SU-DHL-6 (cell line): Measurements from ENCODE around the gene SH2D3A.
A peak's percentile ranks its signal among the peaks of the same experiment; 100 is the strongest.

Experiments used
- H2AFZ ChIP-seq: fragments of 200-600 bp; sonication (generic); 2 replicates; pipeline ENCODE4 v1.6.1; 2014; ENCODE audit warnings: low read depth, mild to moderate bottlenecking, moderate library complexity, mixed read lengths, antibody characterized with exemption, low read length; ENCODE audit not compliant: severe bottlenecking
- H3F3A ChIP-seq: fragments of 200-600 bp; shearing (Covaris generic); 2 replicates; pipeline ENCODE4 v1.6.0; 2016; ENCODE audit warnings: antibody characterized with exemption, mild to moderate bottlenecking; ENCODE audit not compliant: insufficient read depth
- H3K27ac ChIP-seq: fragments of 200-600 bp; sonication (generic); 2 replicates; pipeline ENCODE4 v1.5.1; 2016; ENCODE audit warnings: low read depth, mild to moderate bottlenecking, low read length, moderate library complexity, mixed read lengths
- H3K27me3 ChIP-seq: fragments of 200-600 bp; sonication (generic), shearing (Covaris generic); 2 replicates; pipeline ENCODE4 v1.6.0; 2014; ENCODE audit warnings: mild to moderate bottlenecking, low read length
- H3K36me3 ChIP-seq: fragments of 200-600 bp; sonication (generic); 2 replicates; pipeline ENCODE4 v1.6.1; 2014; ENCODE audit warnings: mild to moderate bottlenecking, low read length, mixed read lengths
- H3K4me2 ChIP-seq: fragments of 300-600, 200-600 bp; shearing (Covaris generic), sonication (generic); 2 replicates; pipeline ENCODE4 v1.6.0; 2014; ENCODE audit warnings: low read length, low read depth, mild to moderate bottlenecking; ENCODE audit not compliant: poor library complexity, severe bottlenecking
- H3K4me3 ChIP-seq: fragments of 200-600 bp; sonication (generic); 2 replicates; pipeline ENCODE4 v1.5.1; 2014; ENCODE audit warnings: antibody characterized with exemption, low read length, mild to moderate bottlenecking, mixed read lengths; ENCODE audit not compliant: insufficient read depth, poor library complexity, severe bottlenecking
- H3K79me2 ChIP-seq: fragments of 200-600 bp; sonication (generic); 2 replicates; pipeline ENCODE4 v1.6.1; 2014; ENCODE audit warnings: mild to moderate bottlenecking, low read length, moderate library complexity; ENCODE audit not compliant: insufficient read depth
- H3K9ac ChIP-seq: fragments of 200-600 bp; sonication (generic); 2 replicates; pipeline ENCODE4 v1.7.0; 2014; ENCODE audit warnings: mild to moderate bottlenecking, low read length
- H3K9me2 ChIP-seq: fragments of 200-600 bp; sonication (generic); replicated peaks from 2 replicates; pipeline ENCODE4 v1.6.1; 2014; ENCODE audit warnings: low read length; ENCODE audit not compliant: insufficient read depth
- H3K9me3 ChIP-seq: fragments of 200-600 bp; sonication (generic); 2 replicates; pipeline ENCODE4 v1.6.1; 2014; ENCODE audit warnings: low read length, mixed read lengths; ENCODE audit not compliant: insufficient read depth
- H4K20me1 ChIP-seq: fragments of 200-600 bp; sonication (generic); 2 replicates; pipeline ENCODE4 v1.6.1; 2014; ENCODE audit warnings: low read depth, mild to moderate bottlenecking, antibody characterized with exemption, low read length, moderate library complexity, mixed read lengths
- CTCF ChIP-seq: fragments of 200-600 bp; sonication (generic); IDR thresholded peaks from one replicate; pipeline ENCODE4 v1.5.1; 2017; ENCODE audit warnings: antibody characterized with exemption, mild to moderate bottlenecking, low read length, moderate library complexity; ENCODE audit not compliant: insufficient read depth, poor library complexity, severe bottlenecking
- EZH2phosphoT487 ChIP-seq: fragments of 200-600 bp; sonication (generic), shearing (Covaris generic); conservative IDR thresholded peaks from 2 replicates; pipeline ENCODE4 v1.6.1; 2018; ENCODE audit warnings: mild to moderate bottlenecking, antibody characterized with exemption, low read length, moderate library complexity, mixed read lengths

SH2D3A gene

GRCh38 chr19:6774821-6775707, 7.8 kb upstream of the SH2D3A start:
- Histone ChIP-seq H3K27me3 (no peaks in the 10 kb centered on the region), H3K9me2 (no peaks in the 10 kb centered on the region), H4K20me1 (peaks cover 3% of the 10 kb centered on the region; the same call in 1 of the 2 replicates), H3K4me2 (no peak overlapping the region), H3F3A (peaks cover 10% of the 10 kb centered on the region; the same call in 1 of the 2 replicates), H3K79me2 (peaks cover 68% of the 10 kb centered on the region), H2AFZ (no peak overlapping the region), H3K27ac (peak overlapping the region; percentile 11; the same call in 1 of the 2 replicates), H3K9me3 (no peaks in the 10 kb centered on the region), H3K4me3 (no peak overlapping the region), H3K36me3 (no peaks in the 10 kb centered on the region), H3K9ac (no peak overlapping the region)
- no peak for TF ChIP-seq EZH2phosphoT487
- no peak for TF ChIP-seq CTCF

GRCh38 chr19:6773323-6773931, 6.2 kb upstream of the SH2D3A start:
- peaks cover 55% of the 10 kb centered on the region for H3K79me2 ChIP-seq
- H3K27ac ChIP-seq = peak overlapping the region; percentile 90
- peak overlapping the region; percentile 91 for H3K9ac ChIP-seq
- H3F3A ChIP-seq = peaks cover 13% of the 10 kb centered on the region
- no peaks in the 10 kb centered on the region for H3K9me2 ChIP-seq
- H2AFZ ChIP-seq = no peak overlapping the region
- H3K27me3 ChIP-seq = no peaks in the 10 kb centered on the region
- peak overlapping the region; percentile 91 for H3K4me3 ChIP-seq
- H4K20me1 ChIP-seq = peaks cover 3% of the 10 kb centered on the region; the same call in 1 of the 2 replicates
- H3K36me3 ChIP-seq = no peaks in the 10 kb centered on the region
- no peaks in the 10 kb centered on the region for H3K9me3 ChIP-seq
- TF ChIP-seq CTCF = no peak
- peak overlapping the region; percentile 79 for H3K4me2 ChIP-seq

GRCh38 chr19:6772866-6773322, 5.7 kb upstream of the SH2D3A start:
- peak overlapping the region; percentile 90 for H3K27ac ChIP-seq
- H3K9ac ChIP-seq = peak overlapping the region; percentile 91

More at GRCh38 chr19:6772866-6773322, 5.7 kb upstream of the SH2D3A start:
- Histone ChIP-seq H3K36me3 (no peaks in the 10 kb centered on the region), H3K79me2 (peaks cover 50% of the 10 kb centered on the region), H3K27me3 (no peaks in the 10 kb centered on the region), H3K9me3 (no peaks in the 10 kb centered on the region), H3K4me2 (peak overlapping the region; percentile 79), H3F3A (peaks cover 18% of the 10 kb centered on the region), H3K9me2 (no peaks in the 10 kb centered on the region), H2AFZ (no peak overlapping the region), H3K4me3 (peak overlapping the region; percentile 91), H4K20me1 (peaks cover 3% of the 10 kb centered on the region; the same call in 1 of the 2 replicates)
- TF ChIP-seq EZH2phosphoT487 (no peak), CTCF (no peak)
